Activated CD8-positive, alpha-beta T cell treated with anti-CD3 and anti-CD28 coated beads for 36 hours (primary cell): ENCODE measurements around the gene SLC22A23. TPM values are rescaled to one million over a fixed set of nuclear protein-coding genes. Genes with fewer than 3 reads are reported as not detected.

ENCODE experiments used
- ATAC-seq: fragments of 200-7000 bp; cut with Tn5 transposase; one replicate; pipeline ENCODE4 v1.10.0; 2021; ENCODE audit warnings: mild to moderate bottlenecking, moderate library complexity
- CTCF ChIA-PET: fragments of 350-600 bp; sonication (Branson Sonifier 250); formaldehyde crosslinking; loops from one replicate; lab custom pipeline; 2021; ENCODE audit warnings: antibody characterized with exemption; lab: Charles Lee
- POLR2A ChIA-PET: fragments of 350-600 bp; sonication (Branson Sonifier 250); formaldehyde crosslinking; loops from one replicate; lab custom pipeline; 2021; ENCODE audit warnings: antibody characterized with exemption; lab: Charles Lee
- DNase-seq: peaks from one replicate; pipeline ENCODE4 v3.0.0-alpha.2; 2020
- H3K27ac Mint-ChIP-seq: one replicate; pipeline ENCODE4 v1.8.0; 2021; ENCODE audit warnings: mild to moderate bottlenecking, mixed read lengths
- H3K27me3 Mint-ChIP-seq: one replicate; pipeline ENCODE4 v1.8.0; 2021; ENCODE audit warnings: mixed read lengths
- H3K36me3 Mint-ChIP-seq: one replicate; pipeline ENCODE4 v1.8.0; 2021; ENCODE audit warnings: low read depth, mixed read lengths
- H3K4me1 Mint-ChIP-seq: one replicate; pipeline ENCODE4 v1.8.0; 2021; ENCODE audit warnings: low read depth, mixed read lengths
- H3K4me3 Mint-ChIP-seq: one replicate; pipeline ENCODE4 v1.8.0; 2021; ENCODE audit warnings: mild to moderate bottlenecking, moderate library complexity, mixed read lengths
- H3K9me3 Mint-ChIP-seq: one replicate; pipeline ENCODE4 v1.8.0; 2021; ENCODE audit warnings: mixed read lengths
- intact Hi-C: fragments of 100-400 bp; cut with micrococcal nuclease; formaldehyde crosslinking; loops from one replicate; pipeline ENCODE4 v1.10.0; 2022
- total RNA-seq, 2 experiments: library from RNA; stranded (reverse); gene quantifications; one replicate each; pipeline ENCODE4 v1.2.3, GENCODE V29; 2021
- TF ChIP-seq, protein P1 (sequence below): fragments of 200-600 bp; IDR thresholded peaks from one replicate; pipeline ENCODE4 v1.8.0; 2022; ENCODE audit warnings: antibody characterized with exemption, mild to moderate bottlenecking

SLC22A23 gene
- total RNA-seq, 2 experiments from 2014 or later, result 0.16 to 0.34 TPM

DNA sequence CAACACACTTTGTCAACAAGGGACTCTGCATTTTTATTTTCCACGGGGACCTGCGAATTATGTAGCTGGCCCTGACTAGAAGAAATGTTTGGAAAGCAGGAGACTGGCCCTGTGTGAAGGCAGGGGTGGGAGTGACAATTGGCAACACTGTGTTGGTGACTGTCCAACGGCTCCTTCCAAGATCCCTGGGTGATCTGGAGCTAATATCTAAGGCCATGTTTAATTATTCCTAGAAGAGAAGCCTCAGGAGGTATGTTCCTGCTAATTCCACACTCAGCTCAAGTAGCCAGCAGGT is 13.7 kb downstream of the SLC22A23 start:
- TF ChIP-seq, protein P1, sequence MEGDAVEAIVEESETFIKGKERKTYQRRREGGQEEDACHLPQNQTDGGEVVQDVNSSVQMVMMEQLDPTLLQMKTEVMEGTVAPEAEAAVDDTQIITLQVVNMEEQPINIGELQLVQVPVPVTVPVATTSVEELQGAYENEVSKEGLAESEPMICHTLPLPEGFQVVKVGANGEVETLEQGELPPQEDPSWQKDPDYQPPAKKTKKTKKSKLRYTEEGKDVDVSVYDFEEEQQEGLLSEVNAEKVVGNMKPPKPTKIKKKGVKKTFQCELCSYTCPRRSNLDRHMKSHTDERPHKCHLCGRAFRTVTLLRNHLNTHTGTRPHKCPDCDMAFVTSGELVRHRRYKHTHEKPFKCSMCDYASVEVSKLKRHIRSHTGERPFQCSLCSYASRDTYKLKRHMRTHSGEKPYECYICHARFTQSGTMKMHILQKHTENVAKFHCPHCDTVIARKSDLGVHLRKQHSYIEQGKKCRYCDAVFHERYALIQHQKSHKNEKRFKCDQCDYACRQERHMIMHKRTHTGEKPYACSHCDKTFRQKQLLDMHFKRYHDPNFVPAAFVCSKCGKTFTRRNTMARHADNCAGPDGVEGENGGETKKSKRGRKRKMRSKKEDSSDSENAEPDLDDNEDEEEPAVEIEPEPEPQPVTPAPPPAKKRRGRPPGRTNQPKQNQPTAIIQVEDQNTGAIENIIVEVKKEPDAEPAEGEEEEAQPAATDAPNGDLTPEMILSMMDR, result no peak
- no peaks in the 10 kb centered on the region for H3K36me3 Mint-ChIP-seq
- ChIA-PET CTCF (interaction anchor here (0.6 to 2.2 kb wide), 3 partner anchors 17 to 289 kb away, joined by 3 to 7 read pairs (median 4); no protein-coding TSS in a partner anchor), POLR2A (no interaction called here)
- no peak for DNase-seq
- ATAC-seq, result no peak
- H3K27me3 Mint-ChIP-seq, result no peaks in the 10 kb centered on the region
- no peaks in the 10 kb centered on the region for H3K4me1 Mint-ChIP-seq
- H3K27ac Mint-ChIP-seq, result no peak overlapping the region
- H3K4me3 Mint-ChIP-seq, result no peak overlapping the region
- H3K9me3 Mint-ChIP-seq, result no peaks in the 10 kb centered on the region
- intact Hi-C loops, result no loop called here

DNA sequence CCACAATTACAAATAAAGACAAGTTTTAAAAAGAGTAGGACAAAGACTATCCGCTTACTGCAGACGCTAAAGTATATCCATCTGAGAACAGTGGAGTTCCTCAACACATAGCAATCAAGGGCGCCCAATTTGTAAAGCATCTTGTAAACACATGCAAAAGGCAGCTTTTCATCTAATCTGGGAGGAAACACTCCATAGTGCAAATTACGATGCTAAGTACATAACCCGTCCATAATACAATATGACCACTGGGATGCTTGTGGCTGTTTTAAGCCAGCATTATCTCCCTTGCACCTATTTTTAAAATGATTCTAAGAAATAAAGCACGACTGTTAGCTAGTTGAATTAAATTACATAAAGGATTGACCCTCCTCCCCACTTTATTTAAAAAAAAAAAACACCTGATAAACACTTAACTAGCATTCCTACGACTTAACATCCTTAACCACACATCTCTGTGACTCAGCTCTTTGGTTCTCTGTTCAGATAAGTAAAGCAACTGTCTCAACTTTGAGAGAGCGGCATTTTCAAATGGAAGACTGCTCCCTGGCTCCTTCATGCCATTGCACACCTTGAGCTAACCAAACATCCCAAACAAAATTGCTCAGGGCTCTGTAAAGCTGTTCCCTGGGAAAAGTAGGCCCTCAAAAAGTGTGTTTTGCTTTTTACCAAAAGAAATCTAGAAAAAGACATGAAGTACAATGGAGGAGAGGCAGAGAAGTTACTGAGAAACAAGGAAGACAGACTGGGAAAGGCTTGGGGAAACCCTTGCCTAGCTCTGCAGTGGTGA is 14.2 kb downstream of the SLC22A23 start:
- POLR2A ChIA-PET, result no interaction called here
- CTCF ChIA-PET, result interaction anchor here (0.6 to 2.2 kb wide), 4 partner anchors 17 to 290 kb away, joined by 3 to 7 read pairs (median 4); no protein-coding TSS in a partner anchor
- Mint-ChIP-seq H3K9me3 (no peaks in the 10 kb centered on the region), H3K27ac (no peak overlapping the region), H3K27me3 (no peaks in the 10 kb centered on the region), H3K36me3 (no peaks in the 10 kb centered on the region), H3K4me3 (no peak overlapping the region), H3K4me1 (no peaks in the 10 kb centered on the region)
- TF ChIP-seq, protein P1, result no peak
- intact Hi-C loops, result no loop called here
- ATAC-seq, result no peak
- DNase-seq, result no peak

DNA sequence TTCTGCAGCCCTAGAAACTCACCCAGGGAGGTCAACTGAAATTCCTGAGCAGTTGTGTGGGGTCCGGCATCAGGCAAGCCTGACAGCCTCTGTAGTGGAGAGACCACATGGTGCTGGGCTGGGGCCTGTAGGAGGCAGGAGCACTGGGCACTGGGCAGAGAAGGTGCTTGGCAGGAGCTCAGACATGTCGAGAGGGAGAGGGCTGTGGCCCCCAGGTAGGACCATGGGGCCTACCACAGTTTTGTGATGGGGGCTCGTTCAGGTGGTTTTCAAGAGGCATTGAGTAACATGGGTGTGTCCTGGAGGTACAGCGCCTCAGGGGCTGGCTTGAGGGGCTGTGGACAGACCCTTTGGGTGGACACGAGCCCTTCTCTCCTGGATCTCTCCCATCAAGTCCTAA is 15.9 kb downstream of the SLC22A23 start:
- TF ChIP-seq, protein P1, result no peak
- no peaks in the 10 kb centered on the region for H3K27me3 Mint-ChIP-seq
- no peak overlapping the region for H3K4me3 Mint-ChIP-seq
- intact Hi-C loops, result no loop called here
- H3K36me3 Mint-ChIP-seq, result no peaks in the 10 kb centered on the region
- H3K4me1 Mint-ChIP-seq, result no peaks in the 10 kb centered on the region
- ChIA-PET CTCF (no interaction called here), POLR2A (no interaction called here)
- no peaks in the 10 kb centered on the region for H3K9me3 Mint-ChIP-seq
- ATAC-seq (no peak), DNase-seq (no peak)
- H3K27ac Mint-ChIP-seq, result no peak overlapping the region

DNA sequence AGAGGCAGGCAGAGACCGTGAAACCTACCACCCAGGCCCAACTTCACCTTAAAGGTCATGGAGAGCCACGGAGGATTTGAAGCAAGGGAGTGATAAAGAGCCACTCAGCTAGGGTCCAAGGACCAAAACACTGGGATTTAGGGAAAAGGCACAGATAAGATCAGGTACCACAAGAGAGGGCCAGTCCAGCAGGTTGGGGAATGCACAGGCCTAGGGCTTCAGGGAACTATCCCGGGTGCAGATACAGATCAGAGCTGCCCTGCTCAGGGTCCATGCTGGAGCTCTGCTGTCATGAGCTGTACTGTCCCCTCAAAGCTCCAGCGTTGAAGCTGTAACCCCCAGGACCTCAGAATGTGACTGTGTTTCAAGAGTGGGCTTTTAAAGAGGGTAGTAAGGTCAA is 16.9 kb downstream of the SLC22A23 start:
- no peak overlapping the region for H3K27ac Mint-ChIP-seq
- no peaks in the 10 kb centered on the region for H3K36me3 Mint-ChIP-seq
- H3K27me3 Mint-ChIP-seq, result no peaks in the 10 kb centered on the region
- no peaks in the 10 kb centered on the region for H3K4me1 Mint-ChIP-seq
- no peak for ATAC-seq
- H3K9me3 Mint-ChIP-seq, result no peaks in the 10 kb centered on the region
- ChIA-PET CTCF (interaction anchor here (1.2 kb wide), 1 partner anchor 292 kb away, joined by 3 read pairs; no protein-coding TSS in a partner anchor), POLR2A (no interaction called here)
- H3K4me3 Mint-ChIP-seq, result no peak overlapping the region
- TF ChIP-seq, protein P1, result no peak
- no peak for DNase-seq
- intact Hi-C loops, result no loop called here
